ENCODE data around the gene BATF.

BATF gene

GRCh38 chr14:75511201-75511600, 11.1 kb upstream of the BATF start:
- no peak overlapping the region for H3K4me3 ChIP-seq (ENCODE audit: severe bottlenecking)
- DNase-seq (ENCODE audit: low spot score) = no peak
- no peak for ATAC-seq (ENCODE audit: low read depth)
- no peak overlapping the region for H3K27ac ChIP-seq (ENCODE audit: poor library complexity, severe bottlenecking)
- no peak for TF ChIP-seq CTCF (IDR thresholded peaks at IDR 0.05; ENCODE audit: poor library complexity, severe bottlenecking)
- H3K27me3 ChIP-seq (ENCODE audit: insufficient read depth, poor library complexity, severe bottlenecking) = no peaks in the 10 kb centered on the region
- peaks cover 7% of the 10 kb centered on the region for H3K9me3 ChIP-seq (ENCODE audit: severe bottlenecking)
- no peaks in the 10 kb centered on the region for H3K4me1 ChIP-seq (ENCODE audit: insufficient read depth, poor library complexity, severe bottlenecking)
- H3K36me3 ChIP-seq (ENCODE audit: low read depth) = no peaks in the 10 kb centered on the region

- no peak for TF ChIP-seq CTCF (IDR thresholded peaks at IDR 0.05; ENCODE audit: poor library complexity, severe bottlenecking)
- Histone ChIP-seq H3K4me3 (ENCODE audit: severe bottlenecking) (no peak overlapping the region), H3K36me3 (ENCODE audit: low read depth) (no peaks in the 10 kb centered on the region), H3K4me1 (ENCODE audit: insufficient read depth, poor library complexity, severe bottlenecking) (no peaks in the 10 kb centered on the region), H3K27ac (ENCODE audit: poor library complexity, severe bottlenecking) (no peak overlapping the region), H3K27me3 (ENCODE audit: insufficient read depth, poor library complexity, severe bottlenecking) (no peaks in the 10 kb centered on the region), H3K9me3 (ENCODE audit: severe bottlenecking) (no peaks in the 10 kb centered on the region)
- DNase-seq (ENCODE audit: low spot score) (no peak), ATAC-seq (ENCODE audit: low read depth) (no peak)
These were observed 8.2 kb upstream of the BATF start for GRCh38 chr14:75513911-75514672.

GRCh38 chr14:75514673-75515628, 7.3 kb upstream of the BATF start:
- Histone ChIP-seq H3K27ac (ENCODE audit: poor library complexity, severe bottlenecking) (no peak overlapping the region), H3K4me1 (ENCODE audit: insufficient read depth, poor library complexity, severe bottlenecking) (no peaks in the 10 kb centered on the region), H3K36me3 (ENCODE audit: low read depth) (no peaks in the 10 kb centered on the region), H3K9me3 (ENCODE audit: severe bottlenecking) (no peaks in the 10 kb centered on the region), H3K4me3 (ENCODE audit: severe bottlenecking) (no peak overlapping the region), H3K27me3 (ENCODE audit: insufficient read depth, poor library complexity, severe bottlenecking) (no peaks in the 10 kb centered on the region)
- ATAC-seq (ENCODE audit: low read depth) (no peak), DNase-seq (ENCODE audit: low spot score) (no peak)
- no peak for TF ChIP-seq CTCF (IDR thresholded peaks at IDR 0.05; ENCODE audit: poor library complexity, severe bottlenecking)

- no peak for TF ChIP-seq CTCF (IDR thresholded peaks at IDR 0.05; ENCODE audit: poor library complexity, severe bottlenecking)
- no peaks in the 10 kb centered on the region for H3K4me1 ChIP-seq (ENCODE audit: insufficient read depth, poor library complexity, severe bottlenecking)
- no peaks in the 10 kb centered on the region for H3K27me3 ChIP-seq (ENCODE audit: insufficient read depth, poor library complexity, severe bottlenecking)
- DNase-seq (ENCODE audit: low spot score) (no peak), ATAC-seq (ENCODE audit: low read depth) (no peak)
- H3K4me3 ChIP-seq (ENCODE audit: severe bottlenecking) = no peak overlapping the region
- no peaks in the 10 kb centered on the region for H3K9me3 ChIP-seq (ENCODE audit: severe bottlenecking)
- no peaks in the 10 kb centered on the region for H3K36me3 ChIP-seq (ENCODE audit: low read depth)
- no peak overlapping the region for H3K27ac ChIP-seq (ENCODE audit: poor library complexity, severe bottlenecking)
These were observed 6.7 kb upstream of the BATF start for GRCh38 chr14:75515629-75515996.

All from RWPE2 (cell line).